ENCODE data around the gene PODN. TPM values are rescaled to one million over a fixed set of nuclear protein-coding genes. Genes with fewer than 3 reads are reported as not detected.

PODN gene, protein sequence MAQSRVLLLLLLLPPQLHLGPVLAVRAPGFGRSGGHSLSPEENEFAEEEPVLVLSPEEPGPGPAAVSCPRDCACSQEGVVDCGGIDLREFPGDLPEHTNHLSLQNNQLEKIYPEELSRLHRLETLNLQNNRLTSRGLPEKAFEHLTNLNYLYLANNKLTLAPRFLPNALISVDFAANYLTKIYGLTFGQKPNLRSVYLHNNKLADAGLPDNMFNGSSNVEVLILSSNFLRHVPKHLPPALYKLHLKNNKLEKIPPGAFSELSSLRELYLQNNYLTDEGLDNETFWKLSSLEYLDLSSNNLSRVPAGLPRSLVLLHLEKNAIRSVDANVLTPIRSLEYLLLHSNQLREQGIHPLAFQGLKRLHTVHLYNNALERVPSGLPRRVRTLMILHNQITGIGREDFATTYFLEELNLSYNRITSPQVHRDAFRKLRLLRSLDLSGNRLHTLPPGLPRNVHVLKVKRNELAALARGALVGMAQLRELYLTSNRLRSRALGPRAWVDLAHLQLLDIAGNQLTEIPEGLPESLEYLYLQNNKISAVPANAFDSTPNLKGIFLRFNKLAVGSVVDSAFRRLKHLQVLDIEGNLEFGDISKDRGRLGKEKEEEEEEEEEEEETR
- not detected in 5 replicates for total RNA-seq (2022; extraction: Qiagen RNA extraction; ENCODE audit: low read depth)

DNA sequence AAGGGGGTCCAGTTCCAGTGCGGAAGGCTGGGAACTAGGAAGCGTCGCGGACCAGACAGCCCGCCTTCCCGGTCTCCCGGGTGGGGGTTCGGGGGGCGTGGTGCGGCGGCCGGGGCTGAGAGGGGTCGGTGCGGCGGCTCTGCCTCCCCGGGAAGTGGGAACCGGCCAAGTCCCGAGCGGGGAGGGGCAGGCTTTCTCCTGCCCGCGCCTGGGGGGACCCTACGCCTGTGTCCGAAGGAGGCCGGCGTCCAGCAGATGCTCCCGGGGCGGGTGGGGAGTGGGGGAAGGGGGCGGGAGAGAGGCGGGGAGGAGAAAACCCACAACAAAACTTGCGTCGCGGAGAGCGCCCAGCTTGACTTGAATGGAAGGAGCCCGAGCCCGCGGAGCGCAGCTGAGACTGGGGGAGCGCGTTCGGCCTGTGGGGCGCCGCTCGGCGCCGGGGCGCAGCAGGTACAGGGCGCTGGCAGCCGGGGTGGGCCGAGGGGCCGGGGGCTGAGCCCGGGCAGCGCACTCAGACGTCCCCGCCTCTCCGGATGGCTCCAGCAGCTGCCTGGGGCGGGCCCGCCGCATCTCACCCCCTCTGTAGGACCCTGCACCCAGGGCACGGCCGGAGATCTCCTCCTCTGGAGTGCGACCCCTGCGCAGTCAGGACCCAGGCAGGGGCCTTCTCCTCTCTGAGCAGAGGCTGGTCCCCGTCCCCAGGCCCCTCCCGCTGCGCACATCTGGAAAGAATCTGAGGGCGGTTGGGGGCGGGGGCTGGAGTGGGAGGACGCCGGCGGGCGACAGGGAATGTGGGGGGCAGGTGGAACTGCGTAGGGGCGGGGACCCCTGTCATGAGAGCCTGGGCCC is at the start of gene PODN:
TSS of gene PODN (plus strand) at position 355 of the 849 bp plus-strand sequence. CDS start 7,643 bp downstream, outside the sequence.

Other genes starting within 250 kb of the PODN start
- gene ZYG11A, start 219.5 kb upstream of the PODN start, total RNA-seq (2022; extraction: Qiagen RNA extraction; ENCODE audit: low read depth), result 1.5 to 2.6 TPM (median 2.5 TPM) in 5 replicates
- 7.4 to 13.0 TPM (median 10.9 TPM) in 5 replicates for gene ECHDC2, start 140.5 kb upstream of the PODN start, total RNA-seq (2022; extraction: Qiagen RNA extraction; ENCODE audit: low read depth)
- 44.9 to 68.7 TPM (median 49.4 TPM) in 5 replicates for gene SCP2, start 134.9 kb upstream of the PODN start, total RNA-seq (2022; extraction: Qiagen RNA extraction; ENCODE audit: low read depth)
- gene SLC1A7, start 80.4 kb downstream of the PODN start, total RNA-seq (2022; extraction: Qiagen RNA extraction; ENCODE audit: low read depth), result not detected in 5 replicates
- gene CPT2, start 134.6 kb downstream of the PODN start, total RNA-seq (2022; extraction: Qiagen RNA extraction; ENCODE audit: low read depth), result 8.2 to 10.4 TPM (median 9.2 TPM) in 5 replicates
- 29.0 to 35.2 TPM (median 30.7 TPM) in 5 replicates for gene CZIB, start 158.4 kb downstream of the PODN start, total RNA-seq (2022; extraction: Qiagen RNA extraction; ENCODE audit: low read depth)
- gene MAGOH, start 176.3 kb downstream of the PODN start, total RNA-seq (2022; extraction: Qiagen RNA extraction; ENCODE audit: low read depth), result 64.8 to 104 TPM (median 67.9 TPM) in 5 replicates